Daoy (cell line): ENCODE measurements around the gene CYP4A22. TPM values are rescaled to one million over a fixed set of nuclear protein-coding genes. Genes with fewer than 3 reads are reported as not detected.
"Not testable (repeated sequence)": the region's sequence is repeated elsewhere in the genome, so short reads cannot be mapped to it uniquely, and the experiment has no call there.

Experiments
- DNase-seq: peaks from one replicate; pipeline ENCODE4 v3.0.0-alpha.2; 2015; ENCODE audit warnings: low read depth
- total RNA-seq: library from RNA; depleted of rRNA; stranded (reverse); fragments of >200 nt; shearing (Covaris generic); gene quantifications from 2 replicates; pipeline ENCODE4 v1.2.3, GENCODE V29; 2014

CYP4A22 gene
- total RNA-seq, 1 experiment from 2014 or later = not detected

GRCh38 chr1:47184822-47185677, 47.8 kb downstream of the CYP4A22 start:
- DNase-seq = no peak

GRCh38 chr1:47186267-47187185, 49.3 kb downstream of the CYP4A22 start:
- no peak for DNase-seq

- no peak for DNase-seq
These were observed 50.1 kb downstream of the CYP4A22 start for GRCh38 chr1:47187231-47187925.

GRCh38 chr1:47187926-47188250, 50.6 kb downstream of the CYP4A22 start:
- no peak for DNase-seq

GRCh38 chr1:47188791-47189785, 51.8 kb downstream of the CYP4A22 start:
- no peak for DNase-seq

GRCh38 chr1:47189844-47190508, 52.7 kb downstream of the CYP4A22 start, which contains the start of gene PDZK1IP1:
TSS of gene PDZK1IP1 (minus strand) at chr1:47190036. CDS start at chr1:47189932, 104 bp downstream.
- DNase-seq = peak; percentile 88

- no peak for DNase-seq
These were observed 53.2 kb downstream of the CYP4A22 start for GRCh38 chr1:47190509-47190855.

- DNase-seq = no peak
These were observed 53.6 kb downstream of the CYP4A22 start for GRCh38 chr1:47190857-47191256.

GRCh38 chr1:47191940-47192457, 54.8 kb downstream of the CYP4A22 start:
- DNase-seq = no peak

GRCh38 chr1:47192458-47193384, 55.5 kb downstream of the CYP4A22 start:
- peak; percentile 75 for DNase-seq

- not testable (repeated sequence) for DNase-seq
These were observed 56.3 kb downstream of the CYP4A22 start for GRCh38 chr1:47193496-47193895.

GRCh38 chr1:47194311-47194710, 57.1 kb downstream of the CYP4A22 start:
- DNase-seq = no peak

- DNase-seq = not testable (repeated sequence)
These were observed 58.7 kb downstream of the CYP4A22 start for GRCh38 chr1:47195981-47196380.

GRCh38 chr1:47196622-47197021, 59.4 kb downstream of the CYP4A22 start:
- DNase-seq = no peak

- no peak for DNase-seq
These were observed 61.0 kb downstream of the CYP4A22 start for GRCh38 chr1:47198214-47198613.
